ENCODE results near the gene THOC6. TPM values are rescaled to one million over a fixed set of nuclear protein-coding genes. Genes with fewer than 3 reads are reported as not detected.
"Not testable (repeated sequence)": the region's sequence is repeated elsewhere in the genome, so short reads cannot be mapped to it uniquely, and the experiment has no call there.

THOC6 gene
- total RNA-seq, 4 donors from 2014 or later = 16.5 to 19.1 (median 17.6) TPM

GRCh38 chr16:3065742-3066439, 42.1 kb downstream of the THOC6 start:
- Histone ChIP-seq H3K9me3 (no peaks in the 10 kb centered on the region), H3K4me1 (peaks cover 0 to 34% of the 10 kb centered on the region in 2 donors), H3K27ac (peak overlapping the region in 2 of 3 donors; percentile 71 to 76), H3K27me3 (no peaks in the 10 kb centered on the region), H3K36me3 (no peaks in the 10 kb centered on the region), H3K4me3 (replicated peaks in 1 of 3) (peak overlapping the region in 1 of 3 donors; percentile 18)
- 74 to 78% methylated on average over 20 to 25 of the region's 26 CpGs for WGBS, 2 donors
- intact Hi-C loops (cut with DNase I) = loop anchor here (10.0 kb wide), 1 partner anchor 59 kb away; no protein-coding TSS in a partner anchor
- DNase-seq = no peak
- TF ChIP-seq CTCF (IDR thresholded peaks at IDR 0.05) (no peak), POLR2A (IDR thresholded peaks at IDR 0.05) (no peak)

GRCh38 chr16:3066440-3066748, 42.6 kb downstream of the THOC6 start:
- 78% methylated on average over 6 of the region's 7 CpGs; no CpG with 5 or more reads in 1 of the 2 donors for WGBS, 2 donors
- Histone ChIP-seq H3K4me1 (peaks cover 0 to 34% of the 10 kb centered on the region in 2 donors), H3K4me3 (replicated peaks in 1 of 3) (peak overlapping the region in 1 of 3 donors; percentile 18), H3K27ac (peak overlapping the region in 2 of 3 donors; percentile 71 to 76), H3K9me3 (no peaks in the 10 kb centered on the region), H3K27me3 (no peaks in the 10 kb centered on the region), H3K36me3 (no peaks in the 10 kb centered on the region)
- TF ChIP-seq POLR2A (IDR thresholded peaks at IDR 0.05) (no peak), CTCF (IDR thresholded peaks at IDR 0.05) (no peak)
- DNase-seq = no peak
- intact Hi-C loops (cut with DNase I) = loop anchor here (10.0 kb wide), 1 partner anchor 58 kb away; no protein-coding TSS in a partner anchor

- intact Hi-C loops (cut with DNase I) = loop anchor here (10.0 kb wide), 1 partner anchor 56 kb away; no protein-coding TSS in a partner anchor
- 42 to 67% methylated on average over 2 to 3 of the region's 4 CpGs for WGBS, 2 donors
- H3K9me3 ChIP-seq = no peaks in the 10 kb centered on the region
Observed at GRCh38 chr16:3068487-3068886, 44.7 kb downstream of the THOC6 start.

GRCh38 chr16:3069146-3069545, 45.3 kb downstream of the THOC6 start:
- intact Hi-C loops (cut with DNase I) = loop anchor here (10.0 kb wide), 1 partner anchor 56 kb away; no protein-coding TSS in a partner anchor
- 95% methylated on average over 10 of the region's 11 CpGs for WGBS, 2 donors
- H3K36me3 ChIP-seq; DNase-seq; H3K9me3 ChIP-seq; H3K27ac ChIP-seq; H3K4me3 ChIP-seq (replicated peaks in 1 of 3); H3K27me3 ChIP-seq: not testable (repeated sequence)
- peaks cover 0 to 34% of the 10 kb centered on the region in 2 donors for H3K4me1 ChIP-seq

More at GRCh38 chr16:3068487-3068886, 44.7 kb downstream of the THOC6 start:
- no peak for DNase-seq
- no peaks in the 10 kb centered on the region for H3K27me3 ChIP-seq
- peak overlapping the region in 1 of 3 donors; percentile 41 for H3K27ac ChIP-seq
- H3K4me1 ChIP-seq = peaks cover 0 to 34% of the 10 kb centered on the region in 2 donors
- H3K4me3 ChIP-seq (replicated peaks in 1 of 3) = no peak overlapping the region
- TF ChIP-seq CTCF (IDR thresholded peaks at IDR 0.05) (no peak), POLR2A (IDR thresholded peaks at IDR 0.05) (no peak)
- H3K36me3 ChIP-seq = no peaks in the 10 kb centered on the region

GRCh38 chr16:3070608-3071111, 46.8 kb downstream of the THOC6 start:
- 93 to 94% methylated on average over 4 to 6 of the region's 9 CpGs for WGBS, 2 donors
- Histone ChIP-seq H3K4me3 (replicated peaks in 1 of 3) (no peak overlapping the region), H3K36me3 (no peaks in the 10 kb centered on the region), H3K9me3 (no peaks in the 10 kb centered on the region), H3K4me1 (peaks cover 0 to 21% of the 10 kb centered on the region in 2 donors), H3K27ac (no peak overlapping the region), H3K27me3 (no peaks in the 10 kb centered on the region)
- DNase-seq = no peak
- intact Hi-C loops (cut with DNase I) = no loop called here
- no peak for TF ChIP-seq POLR2A (IDR thresholded peaks at IDR 0.05)
- no peak for TF ChIP-seq CTCF (IDR thresholded peaks at IDR 0.05)

Measured in thyroid gland (tissue), 4 donors.